22Rv1 (cell line): ENCODE results near the gene RFTN1.

ENCODE experiments used
- CTCF ChIP-seq: fragments of 450-650 bp; IDR thresholded peaks from 2 replicates; pipeline ENCODE4 v1.5.1; 2017; ENCODE audit warnings: mild to moderate bottlenecking
- ZFX ChIP-seq: fragments of 450-650 bp; IDR thresholded peaks from 2 replicates; pipeline ENCODE4 v1.6.1; 2017; ENCODE audit warnings: antibody characterized with exemption, borderline replicate concordance

- TF ChIP-seq ZFX, result no peak
- TF ChIP-seq CTCF, result no peak
Observed at GRCh38 chr3:16456784-16457415, 56.6 kb downstream of the RFTN1 start.
